Keratinocyte (primary cell): ENCODE results near the gene HECTD2. TPM values are rescaled to one million over a fixed set of nuclear protein-coding genes. Genes with fewer than 3 reads are reported as not detected.
"Not testable (repeated sequence)": the region's sequence is repeated elsewhere in the genome, so short reads cannot be mapped to it uniquely, and the experiment has no call there.

Experiments used
- DNase-seq: peaks from one replicate; pipeline ENCODE4 v3.0.0-alpha.2; 2011; ENCODE audit warnings: low read depth, missing footprints, low spot score
- FAIRE-seq: peaks from 2 replicates; lab custom pipeline; 2011; peaks lifted over from hg19 to GRCh38; lab: Jason Lieb, UNC
- H2AFZ ChIP-seq: 2 replicates; pipeline ENCODE4 v1.6.0; 2012; ENCODE audit warnings: low read length, control low read depth, inconsistent platforms; ENCODE audit not compliant: control insufficient read depth
- H3K27ac ChIP-seq: 2 replicates; pipeline ENCODE4 v1.5.1; 2011; ENCODE audit warnings: low read length; ENCODE audit not compliant: control insufficient read depth, insufficient read depth
- H3K27me3 ChIP-seq: 3 replicates; pipeline ENCODE4 v1.6.0; 2011; ENCODE audit warnings: low read length; ENCODE audit not compliant: control insufficient read depth, insufficient read depth; ENCODE audit errors: extremely low read depth
- H3K36me3 ChIP-seq, 2 experiments: 2 replicates in 1 of 2; 3 replicates in 1 of 2; pipeline ENCODE4 v1.5.1; 2011; ENCODE audit warnings: low read length in 2 of 2, mild to moderate bottlenecking in 1 of 2; ENCODE audit not compliant: control insufficient read depth in 2 of 2, insufficient read depth in 2 of 2; ENCODE audit errors: extremely low read depth in 1 of 2
- H3K4me1 ChIP-seq: 3 replicates; pipeline ENCODE4 v1.5.1; 2011; ENCODE audit warnings: low read length; ENCODE audit not compliant: control insufficient read depth, insufficient read depth; ENCODE audit errors: extremely low read depth
- H3K4me2 ChIP-seq: 3 replicates; pipeline ENCODE4 v1.6.0; 2011; ENCODE audit warnings: low read depth, low read length; ENCODE audit not compliant: control insufficient read depth, insufficient read depth; ENCODE audit errors: extremely low read depth
- H3K4me3 ChIP-seq, 3 experiments: fragments of 200-600 bp in 1 of 3; sonication (generic) in 1 of 3; 2 replicates in 2 of 3; 3 replicates in 1 of 3; pipeline ENCODE4 v1.5.1; 2011 to 2016; ENCODE audit warnings: low read length in 3 of 3, mild to moderate bottlenecking in 3 of 3, control low read depth in 2 of 3, inconsistent platforms in 1 of 3, low read depth in 1 of 3, mixed read lengths in 1 of 3, mixed run types in 1 of 3, moderate library complexity in 1 of 3; ENCODE audit not compliant: control insufficient read depth in 2 of 3, insufficient read depth in 2 of 3; ENCODE audit errors: extremely low read depth in 1 of 3
- H3K79me2 ChIP-seq: 2 replicates; pipeline ENCODE4 v1.6.0; 2012; ENCODE audit warnings: low read length; ENCODE audit not compliant: control insufficient read depth, insufficient read depth
- H3K9ac ChIP-seq: 3 replicates; pipeline ENCODE4 v1.6.0; 2011; ENCODE audit warnings: low read length; ENCODE audit not compliant: control insufficient read depth, insufficient read depth; ENCODE audit errors: extremely low read depth
- H3K9me1 ChIP-seq: 3 replicates; pipeline ENCODE4 v1.6.0; 2011; ENCODE audit warnings: low read length; ENCODE audit not compliant: control insufficient read depth, insufficient read depth; ENCODE audit errors: extremely low read depth
- H3K9me3 ChIP-seq: 2 replicates; pipeline ENCODE4 v1.5.1; 2012; ENCODE audit warnings: low read depth, low read length; ENCODE audit not compliant: control insufficient read depth
- H4K20me1 ChIP-seq: 3 replicates; pipeline ENCODE4 v1.6.0; 2011; ENCODE audit warnings: low read length; ENCODE audit not compliant: control insufficient read depth, insufficient read depth; ENCODE audit errors: extremely low read depth
- EZH2 ChIP-seq: IDR thresholded peaks from one replicate; pipeline ENCODE4 v1.6.1; 2012; ENCODE audit warnings: inconsistent platforms, mild to moderate bottlenecking, low read length, moderate library complexity
- dilution Hi-C: fragments of 300-500 bp; cut with MboI; formaldehyde crosslinking; loops from one replicate; pipeline ENCODE4 v1.7.0; 2020; ENCODE audit warnings: low sequenced_read_pairs; ENCODE audit not compliant: extremely low pct_ligation_motif_present
- polyA minus RNA-seq, 3 experiments: library from RNA; depleted of rRNA, polyadenylated mRNA; stranded (reverse); fragments of >200 nt; gene quantifications; 1 replicate in 1 of 3; 2 replicates in 1 of 3; 3 replicates in 1 of 3; pipeline ENCODE4 v1.2.3, GENCODE V29; 2011
- polyA plus RNA-seq, 5 experiments: library from polyadenylated mRNA; depleted of rRNA in 3 of 5; stranded (reverse) in 3 of 5; stranded (forward) in 1 of 5; unstranded in 1 of 5; fragments of >200 nt; gene quantifications; 1 replicate in 1 of 5; 2 replicates in 3 of 5; 3 replicates in 1 of 5; pipeline versions ENCODE4 v1.2.1 to v1.2.3, GENCODE V29; 2011 to 2012; ENCODE audit warnings: missing spikeins in 2 of 5, low read depth in 1 of 5, low replicate concordance in 1 of 5
- TF ChIP-seq, protein P1 (sequence below), 3 experiments: IDR thresholded peaks in 1 of 3; conservative IDR thresholded peaks in 1 of 3; optimal IDR thresholded peaks in 1 of 3; 2 replicates in 2 of 3; 3 replicates in 1 of 3; pipeline versions ENCODE3 to v1.5.1; 2011; ENCODE audit warnings: low read length in 3 of 3, mild to moderate bottlenecking in 3 of 3, moderate library complexity in 2 of 3, control low read depth in 1 of 3, inconsistent platforms in 1 of 3; ENCODE audit not compliant: insufficient read depth in 2 of 3; ENCODE audit errors: extremely low read depth in 1 of 3

HECTD2 gene, protein sequence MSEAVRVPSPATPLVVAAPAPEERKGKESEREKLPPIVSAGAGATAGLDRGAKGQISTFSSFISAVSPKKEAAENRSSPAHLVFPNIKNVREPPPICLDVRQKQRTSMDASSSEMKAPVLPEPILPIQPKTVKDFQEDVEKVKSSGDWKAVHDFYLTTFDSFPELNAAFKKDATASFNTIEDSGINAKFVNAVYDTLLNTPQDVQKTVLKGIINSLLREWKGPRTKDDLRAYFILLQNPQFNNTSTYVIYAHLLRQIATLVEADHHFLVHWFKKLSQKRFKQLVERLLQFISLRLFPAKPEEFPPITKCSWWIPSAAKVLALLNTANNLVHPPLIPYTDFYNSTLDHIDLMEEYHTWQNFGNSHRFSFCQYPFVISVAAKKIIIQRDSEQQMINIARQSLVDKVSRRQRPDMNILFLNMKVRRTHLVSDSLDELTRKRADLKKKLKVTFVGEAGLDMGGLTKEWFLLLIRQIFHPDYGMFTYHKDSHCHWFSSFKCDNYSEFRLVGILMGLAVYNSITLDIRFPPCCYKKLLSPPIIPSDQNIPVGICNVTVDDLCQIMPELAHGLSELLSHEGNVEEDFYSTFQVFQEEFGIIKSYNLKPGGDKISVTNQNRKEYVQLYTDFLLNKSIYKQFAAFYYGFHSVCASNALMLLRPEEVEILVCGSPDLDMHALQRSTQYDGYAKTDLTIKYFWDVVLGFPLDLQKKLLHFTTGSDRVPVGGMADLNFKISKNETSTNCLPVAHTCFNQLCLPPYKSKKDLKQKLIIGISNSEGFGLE
- polyA plus RNA-seq (1.00 to 2.2 TPM (median 2.0 TPM) in 3 replicates), polyA minus RNA-seq (1.8 to 4.7 TPM (median 2.6 TPM) in 3 replicates)
- 0.82 TPM for polyA plus RNA-seq (2011; ENCODE audit: low read depth)
- 0.57 and 1.5 TPM in 2 replicates for polyA plus RNA-seq (2011; cell fraction: cytosol; rRNA removed)
- 2.6 and 3.2 TPM in 2 replicates for polyA plus RNA-seq (2011; cell fraction: nucleus; rRNA removed)
- polyA plus RNA-seq (2012; ENCODE audit: low replicate concordance), result 1.00 and 1.3 TPM in 2 replicates
- polyA minus RNA-seq (2011; cell fraction: cytosol; rRNA and poly(A)+ RNA removed), result 0.96 TPM
- polyA minus RNA-seq (2011; cell fraction: nucleus; rRNA and poly(A)+ RNA removed), result 2.1 and 3.5 TPM in 2 replicates

DNA sequence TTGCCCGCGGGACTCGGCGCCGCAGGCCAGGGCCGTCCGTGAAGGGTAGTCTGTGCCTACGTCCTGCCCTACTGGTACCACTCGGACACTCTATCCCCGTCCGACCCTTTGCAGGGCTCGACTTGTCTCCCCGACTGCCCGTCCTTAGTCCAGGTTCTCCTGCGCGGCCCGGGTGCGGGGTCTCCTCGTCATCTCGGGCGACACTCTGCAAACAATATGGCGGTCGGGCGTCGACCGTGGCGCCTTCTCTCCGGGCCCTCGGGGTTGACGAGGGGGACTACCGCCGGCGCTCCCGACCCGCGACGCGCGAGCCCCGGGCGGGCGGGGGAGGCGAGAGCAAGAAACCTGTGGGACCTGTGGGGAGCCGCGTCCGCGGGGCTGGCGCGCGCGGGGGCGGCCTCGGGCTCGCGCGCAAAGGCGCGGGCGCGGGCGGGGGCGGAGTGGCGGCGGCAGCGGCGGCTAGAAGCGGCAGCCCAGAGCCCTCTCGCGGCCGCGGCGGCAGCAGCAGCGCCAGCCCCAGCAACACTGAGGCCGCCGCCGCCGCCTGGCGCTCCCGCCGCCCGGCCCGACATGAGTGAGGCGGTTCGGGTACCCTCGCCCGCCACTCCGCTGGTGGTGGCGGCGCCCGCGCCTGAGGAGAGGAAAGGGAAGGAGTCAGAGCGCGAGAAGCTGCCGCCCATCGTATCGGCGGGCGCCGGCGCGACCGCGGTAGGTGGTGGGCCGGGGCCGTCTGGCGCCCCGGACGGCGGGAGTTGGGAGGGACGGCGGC is at the start of gene HECTD2:
Gene HECTD2, plus strand, starts transcription at position 476 of the 769 bp plus-strand sequence. Its CDS starts 95 bp downstream, at position 571.
- Histone ChIP-seq H3K79me2 (no peaks in the 10 kb centered on the region), H4K20me1 (no peaks in the 10 kb centered on the region), H3K9me1 (no peaks in the 10 kb centered on the region), H3K36me3 (no peaks in the 10 kb centered on the region), H3K27ac (peak within 1 kb of the TSS; percentile 91), H2AFZ (peak within 1 kb of the TSS; percentile 99), H3K4me2 (peak within 1 kb of the TSS; percentile 80), H3K9me3 (no peaks in the 10 kb centered on the region), H3K4me3 (peak within 1 kb of the TSS; percentile 60 to 88 (median 75)), H3K4me1 (peaks cover 7% of the 10 kb centered on the region), H3K9ac (peak within 1 kb of the TSS; percentile 95), H3K27me3 (no peaks in the 10 kb centered on the region)
- FAIRE-seq (no peak), DNase-seq (no peak)
- no peak for TF ChIP-seq EZH2
- TF ChIP-seq, protein P1, sequence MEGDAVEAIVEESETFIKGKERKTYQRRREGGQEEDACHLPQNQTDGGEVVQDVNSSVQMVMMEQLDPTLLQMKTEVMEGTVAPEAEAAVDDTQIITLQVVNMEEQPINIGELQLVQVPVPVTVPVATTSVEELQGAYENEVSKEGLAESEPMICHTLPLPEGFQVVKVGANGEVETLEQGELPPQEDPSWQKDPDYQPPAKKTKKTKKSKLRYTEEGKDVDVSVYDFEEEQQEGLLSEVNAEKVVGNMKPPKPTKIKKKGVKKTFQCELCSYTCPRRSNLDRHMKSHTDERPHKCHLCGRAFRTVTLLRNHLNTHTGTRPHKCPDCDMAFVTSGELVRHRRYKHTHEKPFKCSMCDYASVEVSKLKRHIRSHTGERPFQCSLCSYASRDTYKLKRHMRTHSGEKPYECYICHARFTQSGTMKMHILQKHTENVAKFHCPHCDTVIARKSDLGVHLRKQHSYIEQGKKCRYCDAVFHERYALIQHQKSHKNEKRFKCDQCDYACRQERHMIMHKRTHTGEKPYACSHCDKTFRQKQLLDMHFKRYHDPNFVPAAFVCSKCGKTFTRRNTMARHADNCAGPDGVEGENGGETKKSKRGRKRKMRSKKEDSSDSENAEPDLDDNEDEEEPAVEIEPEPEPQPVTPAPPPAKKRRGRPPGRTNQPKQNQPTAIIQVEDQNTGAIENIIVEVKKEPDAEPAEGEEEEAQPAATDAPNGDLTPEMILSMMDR (optimal IDR thresholded peaks at IDR 0.05 in 1 of 3, IDR thresholded peaks at IDR 0.05 in 1 of 3, conservative IDR thresholded peaks at IDR 0.05 in 1 of 3; ENCODE audit: extremely low read depth in 1 of 3, insufficient read depth in 2 of 3, low read length in 3 of 3), result peak in 2 of 3 experiments; percentile 10 to 60
- dilution Hi-C loops, result no loop called here

DNA sequence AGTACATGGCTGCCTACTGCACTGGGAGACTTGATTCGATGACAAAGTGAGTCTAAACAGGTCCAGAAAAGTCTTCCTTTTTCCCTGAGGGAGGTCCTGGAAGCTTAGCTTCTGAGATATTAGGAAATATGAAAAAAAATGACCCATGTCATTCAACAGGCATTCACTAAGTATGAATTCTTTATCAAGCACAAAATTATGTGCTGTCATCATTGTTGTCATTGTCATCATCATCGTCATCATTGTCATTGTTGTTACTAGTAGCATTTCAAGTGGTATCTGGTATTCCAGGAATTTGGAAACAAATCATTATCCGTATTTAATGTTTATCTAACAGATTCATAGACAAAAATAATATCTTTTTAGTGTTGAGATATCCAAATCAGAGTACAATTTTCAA is 49.7 kb upstream of the HECTD2 start:
- dilution Hi-C loops, result no loop called here
- Histone ChIP-seq H3K27me3 (peaks cover 7% of the 10 kb centered on the region), H3K9me3 (no peaks in the 10 kb centered on the region), H3K4me1 (no peaks in the 10 kb centered on the region), H3K4me2 (no peak overlapping the region), H3K79me2 (no peaks in the 10 kb centered on the region), H3K4me3 (no peak overlapping the region), H3K9ac (no peak overlapping the region), H3K9me1 (no peaks in the 10 kb centered on the region), H2AFZ (no peak overlapping the region), H4K20me1 (no peaks in the 10 kb centered on the region), H3K27ac (no peak overlapping the region), H3K36me3 (no peaks in the 10 kb centered on the region)
- TF ChIP-seq, protein P1 (optimal IDR thresholded peaks at IDR 0.05 in 1 of 3, IDR thresholded peaks at IDR 0.05 in 1 of 3, conservative IDR thresholded peaks at IDR 0.05 in 1 of 3; ENCODE audit: extremely low read depth in 1 of 3, insufficient read depth in 2 of 3, low read length in 3 of 3), result no peak
- no peak for TF ChIP-seq EZH2
- no peak for FAIRE-seq
- DNase-seq, result no peak

DNA sequence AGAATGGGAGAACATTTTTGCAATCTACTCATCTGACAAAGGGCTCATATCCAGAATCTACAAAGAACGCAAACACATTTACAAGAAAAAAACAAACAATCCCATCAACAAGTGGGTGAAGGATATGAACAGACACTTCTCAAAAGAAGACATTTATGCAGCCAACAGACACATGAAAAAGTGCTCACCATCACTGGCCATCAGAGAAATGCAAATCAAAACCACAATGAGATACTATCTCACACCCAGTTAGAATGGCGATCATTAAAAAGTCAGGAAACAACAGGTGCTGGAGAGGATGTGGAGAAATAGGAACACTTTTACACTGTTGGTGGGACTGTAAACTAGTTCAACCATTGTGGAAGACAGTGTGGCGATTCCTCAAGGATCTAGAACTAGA is 44.6 kb upstream of the HECTD2 start:
- H3K4me1 ChIP-seq, H3K4me3 ChIP-seq, H3K36me3 ChIP-seq, FAIRE-seq, H2AFZ ChIP-seq, dilution Hi-C loops, H3K9ac ChIP-seq, H3K4me2 ChIP-seq, H3K9me1 ChIP-seq, H3K27ac ChIP-seq, H3K79me2 ChIP-seq, H3K27me3 ChIP-seq, H4K20me1 ChIP-seq, DNase-seq, H3K9me3 ChIP-seq: not testable (repeated sequence)
